SK-N-SH treated with all-trans-retinoic acid at 6 μM for 48 hours (cell line): ENCODE measurements around the gene CPXM2.

ENCODE experiments used
- ATAC-seq: fragments of 200-7000 bp; cut with Tn5 transposase; 3 replicates; pipeline ENCODE4 v1.9.1; 2020; ENCODE audit warnings: mild to moderate bottlenecking, moderate library complexity
- BACH2 ChIP-seq: fragments of 250-450 bp; sonication (Bioruptor Pico); IDR thresholded peaks from 2 replicates; pipeline ENCODE4 v1.9.0; 2021; ENCODE audit warnings: mild to moderate bottlenecking, borderline replicate concordance
- ESRRG ChIP-seq: fragments of 250-450 bp; sonication (Bioruptor Pico); IDR thresholded peaks from 2 replicates; pipeline ENCODE4 v1.6.1; 2021; ENCODE audit warnings: mild to moderate bottlenecking
- GLIS3 ChIP-seq: fragments of 250-450 bp; sonication (Bioruptor Pico); IDR thresholded peaks from 2 replicates; pipeline ENCODE4 v1.5.0; 2020; ENCODE audit warnings: mild to moderate bottlenecking, moderate library complexity
- ISL1 ChIP-seq: fragments of 250-450 bp; sonication (Bioruptor Pico); IDR thresholded peaks from 2 replicates; pipeline ENCODE4 v2.1.2; 2022; ENCODE audit warnings: mild to moderate bottlenecking, moderate library complexity
- OSR1 ChIP-seq: fragments of 250-450 bp; sonication (Bioruptor Pico); IDR thresholded peaks from 2 replicates; pipeline ENCODE4 v1.8.0; 2022; ENCODE audit warnings: moderate library complexity, mild to moderate bottlenecking, inconsistent platforms
- PPARA ChIP-seq: fragments of 250-450 bp; sonication (Bioruptor Pico); IDR thresholded peaks from 2 replicates; pipeline ENCODE4 v1.5.0; 2020; ENCODE audit warnings: mild to moderate bottlenecking, borderline replicate concordance
- RARB ChIP-seq: fragments of 250-450 bp; sonication (Bioruptor Pico); IDR thresholded peaks from 2 replicates; pipeline ENCODE4 v1.8.0; 2021; ENCODE audit warnings: mild to moderate bottlenecking, moderate library complexity
- SNAI2 ChIP-seq: fragments of 250-450 bp; sonication (Bioruptor Pico); IDR thresholded peaks from 2 replicates; pipeline ENCODE4 v1.5.0; 2020; ENCODE audit warnings: mild to moderate bottlenecking, moderate library complexity
- TCF4 ChIP-seq: fragments of 250-450 bp; sonication (Bioruptor Pico); IDR thresholded peaks from 2 replicates; pipeline ENCODE4 v1.8.0; 2021; ENCODE audit warnings: mild to moderate bottlenecking, moderate library complexity, borderline replicate concordance
- TOX ChIP-seq: fragments of 250-450 bp; sonication (Bioruptor Pico); IDR thresholded peaks from 2 replicates; pipeline ENCODE4 v1.8.0; 2021; ENCODE audit warnings: mild to moderate bottlenecking, moderate library complexity, borderline replicate concordance
- ZFP3 ChIP-seq: fragments of 250-450 bp; sonication (Bioruptor Pico); IDR thresholded peaks from 2 replicates; pipeline ENCODE4 v1.5.0; 2020; ENCODE audit warnings: mild to moderate bottlenecking, moderate library complexity
- ZFP30 ChIP-seq: fragments of 450-650 bp; formaldehyde crosslinking; IDR thresholded peaks from 2 replicates; pipeline ENCODE4 v1.5.0; 2022; ENCODE audit warnings: mild to moderate bottlenecking, moderate library complexity
- ZNF565 ChIP-seq: fragments of 450-650 bp; formaldehyde crosslinking; conservative IDR thresholded peaks from 2 replicates; pipeline ENCODE4 v1.5.0; 2020; ENCODE audit warnings: low read depth, mild to moderate bottlenecking, moderate library complexity
- ZNF70 ChIP-seq: fragments of 450-650 bp; formaldehyde crosslinking; IDR thresholded peaks from 2 replicates; pipeline ENCODE4 v1.5.0; 2020; ENCODE audit warnings: mild to moderate bottlenecking, moderate library complexity
- TF ChIP-seq, protein P1 (sequence below): fragments of 250-450 bp; sonication (Bioruptor Pico); IDR thresholded peaks from 2 replicates; pipeline ENCODE4 v1.5.1; 2020; ENCODE audit warnings: low read depth, mild to moderate bottlenecking, moderate library complexity
- TF ChIP-seq, protein P2 (sequence below): fragments of 250-450 bp; sonication (Bioruptor Pico); IDR thresholded peaks from 2 replicates; pipeline ENCODE4 v1.5.1; 2021; ENCODE audit warnings: mild to moderate bottlenecking, moderate library complexity
- TF ChIP-seq, protein P3 (sequence below): fragments of 250-450 bp; sonication (Bioruptor Pico); IDR thresholded peaks from 2 replicates; pipeline ENCODE4 v1.8.0; 2021; ENCODE audit warnings: low read depth, mild to moderate bottlenecking, moderate library complexity, borderline replicate concordance
- TF ChIP-seq, protein P4 (sequence below): fragments of 250-450 bp; sonication (Bioruptor Pico); IDR thresholded peaks from 2 replicates; pipeline ENCODE4 v1.8.0; 2020; ENCODE audit warnings: mild to moderate bottlenecking, moderate library complexity, borderline replicate concordance
- TF ChIP-seq, protein P5 (sequence below): fragments of 250-450 bp; sonication (Bioruptor Pico); IDR thresholded peaks from 2 replicates; pipeline ENCODE4 v1.5.0; 2020; ENCODE audit warnings: mild to moderate bottlenecking, moderate library complexity

The CPXM2 gene

GRCh38 chr10:123796736-123797135 lies 94.9 kb downstream of the CPXM2 start (continued):
- TF ChIP-seq, protein P1, sequence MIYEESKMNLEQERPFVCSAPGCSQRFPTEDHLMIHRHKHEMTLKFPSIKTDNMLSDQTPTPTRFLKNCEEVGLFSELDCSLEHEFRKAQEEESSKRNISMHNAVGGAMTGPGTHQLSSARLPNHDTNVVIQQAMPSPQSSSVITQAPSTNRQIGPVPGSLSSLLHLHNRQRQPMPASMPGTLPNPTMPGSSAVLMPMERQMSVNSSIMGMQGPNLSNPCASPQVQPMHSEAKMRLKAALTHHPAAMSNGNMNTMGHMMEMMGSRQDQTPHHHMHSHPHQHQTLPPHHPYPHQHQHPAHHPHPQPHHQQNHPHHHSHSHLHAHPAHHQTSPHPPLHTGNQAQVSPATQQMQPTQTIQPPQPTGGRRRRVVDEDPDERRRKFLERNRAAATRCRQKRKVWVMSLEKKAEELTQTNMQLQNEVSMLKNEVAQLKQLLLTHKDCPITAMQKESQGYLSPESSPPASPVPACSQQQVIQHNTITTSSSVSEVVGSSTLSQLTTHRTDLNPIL, result no peak
- TF ChIP-seq, protein P2, sequence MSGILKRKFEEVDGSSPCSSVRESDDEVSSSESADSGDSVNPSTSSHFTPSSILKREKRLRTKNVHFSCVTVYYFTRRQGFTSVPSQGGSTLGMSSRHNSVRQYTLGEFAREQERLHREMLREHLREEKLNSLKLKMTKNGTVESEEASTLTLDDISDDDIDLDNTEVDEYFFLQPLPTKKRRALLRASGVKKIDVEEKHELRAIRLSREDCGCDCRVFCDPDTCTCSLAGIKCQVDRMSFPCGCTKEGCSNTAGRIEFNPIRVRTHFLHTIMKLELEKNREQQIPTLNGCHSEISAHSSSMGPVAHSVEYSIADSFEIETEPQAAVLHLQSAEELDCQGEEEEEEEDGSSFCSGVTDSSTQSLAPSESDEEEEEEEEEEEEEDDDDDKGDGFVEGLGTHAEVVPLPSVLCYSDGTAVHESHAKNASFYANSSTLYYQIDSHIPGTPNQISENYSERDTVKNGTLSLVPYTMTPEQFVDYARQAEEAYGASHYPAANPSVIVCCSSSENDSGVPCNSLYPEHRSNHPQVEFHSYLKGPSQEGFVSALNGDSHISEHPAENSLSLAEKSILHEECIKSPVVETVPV, result no peak
- TF ChIP-seq ZFP30 (no peak), OSR1 (CRISPR knock-in tag) (no peak), BACH2 (CRISPR knock-in tag) (no peak)

DNA sequence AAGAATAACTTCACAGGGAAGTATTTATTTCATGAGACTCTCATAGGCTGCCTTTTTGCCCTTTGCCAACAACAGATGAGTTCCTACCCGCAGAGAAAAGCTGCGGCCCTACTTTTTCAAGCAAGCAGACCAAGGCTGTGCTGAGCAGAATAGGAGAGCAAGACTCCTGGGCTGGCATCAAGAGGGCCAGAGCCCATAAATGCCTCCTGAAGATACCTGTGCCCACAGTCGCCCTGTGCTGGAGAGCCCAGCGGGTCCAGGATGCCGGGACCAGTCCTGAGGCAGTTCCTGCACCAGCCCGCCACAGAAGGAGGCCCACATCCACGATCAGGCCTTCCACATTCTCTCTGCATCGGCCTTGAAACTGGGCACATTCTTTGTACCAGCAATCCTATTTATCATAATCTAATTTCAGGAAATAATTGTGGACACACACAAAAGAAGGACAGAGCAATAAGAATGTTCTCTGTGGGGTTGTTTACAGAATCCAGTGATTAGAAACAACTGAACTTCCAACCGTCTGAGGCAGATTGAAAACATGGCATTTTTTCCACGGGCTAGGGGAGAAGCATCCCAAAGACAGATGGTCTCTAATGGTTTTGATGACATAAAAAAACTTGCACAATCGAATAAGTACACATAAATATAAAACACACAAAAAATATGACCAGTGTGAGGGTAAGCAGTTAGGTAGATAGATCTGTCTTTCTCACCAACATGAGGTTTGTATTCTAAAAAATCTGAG lies 95.6 kb downstream of the CPXM2 start:
- TF ChIP-seq PPARA (no peak), ZNF70 (CRISPR knock-in tag) (no peak), RARB (CRISPR knock-in tag) (no peak), ZFP30 (no peak), ZNF565 (CRISPR knock-in tag) (no peak), TOX (CRISPR knock-in tag) (no peak), OSR1 (CRISPR knock-in tag) (no peak)
- TF ChIP-seq, protein P1, result no peak
- ATAC-seq, result no peak

DNA sequence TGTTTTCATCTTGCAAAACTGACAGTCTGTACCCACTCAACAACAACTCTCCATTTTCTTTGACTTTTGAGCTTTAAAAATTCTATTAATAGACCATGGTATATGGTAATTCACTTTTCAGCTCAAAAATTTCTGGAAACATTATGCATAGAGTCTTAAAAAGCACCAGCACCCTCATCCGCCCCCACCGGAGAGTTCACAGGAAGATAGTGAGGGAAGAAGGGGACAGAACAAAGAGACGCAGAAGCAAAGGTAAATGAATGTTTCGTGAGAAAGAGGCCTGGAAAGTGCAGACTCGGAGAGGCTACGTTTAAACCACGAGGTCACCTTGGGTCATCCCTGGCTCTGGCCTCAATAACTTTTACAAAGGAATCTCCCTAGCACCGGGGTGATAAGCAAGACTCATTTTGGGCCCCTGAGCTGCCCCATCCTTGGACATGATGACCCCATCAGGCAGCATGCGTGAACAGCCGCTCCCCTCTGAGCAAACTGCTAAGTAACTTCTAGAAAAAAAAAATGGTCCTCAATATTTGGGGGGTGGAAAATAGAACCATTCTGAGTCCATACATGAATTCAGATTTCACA lies 96.3 kb downstream of the CPXM2 start:
- TF ChIP-seq ZFP30 (no peak), RARB (CRISPR knock-in tag) (no peak), BACH2 (CRISPR knock-in tag) (no peak), TOX (CRISPR knock-in tag) (no peak), OSR1 (CRISPR knock-in tag) (no peak), ESRRG (CRISPR knock-in tag) (no peak), ISL1 (CRISPR knock-in tag) (no peak), ZFP3 (CRISPR knock-in tag) (no peak), GLIS3 (CRISPR knock-in tag) (no peak), SNAI2 (CRISPR knock-in tag) (no peak), TCF4 (CRISPR knock-in tag) (no peak)
- TF ChIP-seq, protein P2, result no peak
- TF ChIP-seq, protein P3, sequence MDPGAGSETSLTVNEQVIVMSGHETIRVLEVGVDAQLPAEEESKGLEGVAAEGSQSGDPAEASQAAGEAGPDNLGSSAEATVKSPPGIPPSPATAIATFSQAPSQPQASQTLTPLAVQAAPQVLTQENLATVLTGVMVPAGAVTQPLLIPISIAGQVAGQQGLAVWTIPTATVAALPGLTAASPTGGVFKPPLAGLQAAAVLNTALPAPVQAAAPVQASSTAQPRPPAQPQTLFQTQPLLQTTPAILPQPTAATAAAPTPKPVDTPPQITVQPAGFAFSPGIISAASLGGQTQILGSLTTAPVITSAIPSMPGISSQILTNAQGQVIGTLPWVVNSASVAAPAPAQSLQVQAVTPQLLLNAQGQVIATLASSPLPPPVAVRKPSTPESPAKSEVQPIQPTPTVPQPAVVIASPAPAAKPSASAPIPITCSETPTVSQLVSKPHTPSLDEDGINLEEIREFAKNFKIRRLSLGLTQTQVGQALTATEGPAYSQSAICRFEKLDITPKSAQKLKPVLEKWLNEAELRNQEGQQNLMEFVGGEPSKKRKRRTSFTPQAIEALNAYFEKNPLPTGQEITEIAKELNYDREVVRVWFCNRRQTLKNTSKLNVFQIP (CRISPR knock-in tag), result no peak
- TF ChIP-seq, protein P4, sequence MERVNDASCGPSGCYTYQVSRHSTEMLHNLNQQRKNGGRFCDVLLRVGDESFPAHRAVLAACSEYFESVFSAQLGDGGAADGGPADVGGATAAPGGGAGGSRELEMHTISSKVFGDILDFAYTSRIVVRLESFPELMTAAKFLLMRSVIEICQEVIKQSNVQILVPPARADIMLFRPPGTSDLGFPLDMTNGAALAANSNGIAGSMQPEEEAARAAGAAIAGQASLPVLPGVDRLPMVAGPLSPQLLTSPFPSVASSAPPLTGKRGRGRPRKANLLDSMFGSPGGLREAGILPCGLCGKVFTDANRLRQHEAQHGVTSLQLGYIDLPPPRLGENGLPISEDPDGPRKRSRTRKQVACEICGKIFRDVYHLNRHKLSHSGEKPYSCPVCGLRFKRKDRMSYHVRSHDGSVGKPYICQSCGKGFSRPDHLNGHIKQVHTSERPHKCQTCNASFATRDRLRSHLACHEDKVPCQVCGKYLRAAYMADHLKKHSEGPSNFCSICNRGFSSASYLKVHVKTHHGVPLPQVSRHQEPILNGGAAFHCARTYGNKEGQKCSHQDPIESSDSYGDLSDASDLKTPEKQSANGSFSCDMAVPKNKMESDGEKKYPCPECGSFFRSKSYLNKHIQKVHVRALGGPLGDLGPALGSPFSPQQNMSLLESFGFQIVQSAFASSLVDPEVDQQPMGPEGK, result no peak
- TF ChIP-seq, protein P5, sequence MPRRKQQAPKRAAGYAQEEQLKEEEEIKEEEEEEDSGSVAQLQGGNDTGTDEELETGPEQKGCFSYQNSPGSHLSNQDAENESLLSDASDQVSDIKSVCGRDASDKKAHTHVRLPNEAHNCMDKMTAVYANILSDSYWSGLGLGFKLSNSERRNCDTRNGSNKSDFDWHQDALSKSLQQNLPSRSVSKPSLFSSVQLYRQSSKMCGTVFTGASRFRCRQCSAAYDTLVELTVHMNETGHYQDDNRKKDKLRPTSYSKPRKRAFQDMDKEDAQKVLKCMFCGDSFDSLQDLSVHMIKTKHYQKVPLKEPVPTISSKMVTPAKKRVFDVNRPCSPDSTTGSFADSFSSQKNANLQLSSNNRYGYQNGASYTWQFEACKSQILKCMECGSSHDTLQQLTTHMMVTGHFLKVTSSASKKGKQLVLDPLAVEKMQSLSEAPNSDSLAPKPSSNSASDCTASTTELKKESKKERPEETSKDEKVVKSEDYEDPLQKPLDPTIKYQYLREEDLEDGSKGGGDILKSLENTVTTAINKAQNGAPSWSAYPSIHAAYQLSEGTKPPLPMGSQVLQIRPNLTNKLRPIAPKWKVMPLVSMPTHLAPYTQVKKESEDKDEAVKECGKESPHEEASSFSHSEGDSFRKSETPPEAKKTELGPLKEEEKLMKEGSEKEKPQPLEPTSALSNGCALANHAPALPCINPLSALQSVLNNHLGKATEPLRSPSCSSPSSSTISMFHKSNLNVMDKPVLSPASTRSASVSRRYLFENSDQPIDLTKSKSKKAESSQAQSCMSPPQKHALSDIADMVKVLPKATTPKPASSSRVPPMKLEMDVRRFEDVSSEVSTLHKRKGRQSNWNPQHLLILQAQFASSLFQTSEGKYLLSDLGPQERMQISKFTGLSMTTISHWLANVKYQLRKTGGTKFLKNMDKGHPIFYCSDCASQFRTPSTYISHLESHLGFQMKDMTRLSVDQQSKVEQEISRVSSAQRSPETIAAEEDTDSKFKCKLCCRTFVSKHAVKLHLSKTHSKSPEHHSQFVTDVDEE (CRISPR knock-in tag), result no peak
- TF ChIP-seq, all 23 proteins: peak for 0
- ATAC-seq, result no peak
